K562 (cell line): ENCODE results near the gene MFN1. TPM values are rescaled to one million over a fixed set of nuclear protein-coding genes. Genes with fewer than 3 reads are reported as not detected.

ENCODE experiments used
- ARID1B ChIP-seq: fragments of 450-650 bp; IDR thresholded peaks from 2 replicates; pipeline ENCODE4 v1.6.1; 2016; ENCODE audit warnings: antibody characterized with exemption, mild to moderate bottlenecking, inconsistent platforms
- ATF2 ChIP-seq: sonication (generic); formaldehyde crosslinking; IDR thresholded peaks from 2 replicates; pipeline ENCODE4 v1.8.1; 2022; ENCODE audit warnings: missing genetic modification reagents
- ILK ChIP-seq: fragments of 450-650 bp; IDR thresholded peaks from 2 replicates; pipeline ENCODE4 v1.6.1; 2016; ENCODE audit warnings: missing genetic modification characterization, low read depth, mild to moderate bottlenecking, missing compliant biosample characterization, moderate library complexity, borderline replicate concordance
- KAT8 ChIP-seq: fragments of 450-650 bp; IDR thresholded peaks from 2 replicates; pipeline ENCODE4 v1.6.1; 2016; ENCODE audit warnings: low read depth, mild to moderate bottlenecking
- NELFE ChIP-seq: IDR thresholded peaks from 2 replicates; pipeline ENCODE4 v1.6.1; 2011; ENCODE audit warnings: mild to moderate bottlenecking; ENCODE audit not compliant: insufficient read depth, insufficient read length
- SIN3A ChIP-seq, 2 experiments: fragments of 150-350 bp in 1 of 2; IDR thresholded peaks; 2 replicates each; pipeline ENCODE4 v1.6.1; 2011 to 2016; ENCODE audit warnings: borderline replicate concordance in 2 of 2, low read depth in 2 of 2, low read length in 2 of 2, mild to moderate bottlenecking in 2 of 2, moderate library complexity in 2 of 2; ENCODE audit not compliant: control insufficient read depth in 1 of 2
- SMAD1 ChIP-seq: fragments of 150-350 bp; IDR thresholded peaks from 2 replicates; pipeline ENCODE4 v1.6.1; 2014; ENCODE audit warnings: low read length, low read depth; ENCODE audit not compliant: partially characterized antibody
- SMAD4 ChIP-seq: fragments of 250-450 bp; sonication (Bioruptor Pico); conservative IDR thresholded peaks from 2 replicates; pipeline ENCODE4 v1.8.0; 2021; ENCODE audit warnings: inconsistent platforms, mild to moderate bottlenecking, moderate library complexity
- ZNF282 ChIP-seq: sonication (generic); formaldehyde crosslinking; IDR thresholded peaks from 2 replicates; pipeline ENCODE4 v1.8.1; 2023; ENCODE audit warnings: missing genetic modification reagents
- ZNF318 ChIP-seq, 2 experiments: fragments of 450-650 bp; IDR thresholded peaks; 2 replicates each; pipeline ENCODE4 v1.6.1; 2016; ENCODE audit warnings: mild to moderate bottlenecking in 2 of 2, borderline replicate concordance in 1 of 2, low read depth in 1 of 2, moderate library complexity in 1 of 2
- ZNF764 ChIP-seq: fragments of 250-450 bp; sonication (Bioruptor Pico); IDR thresholded peaks from 2 replicates; pipeline ENCODE4 v1.4.0; 2020; ENCODE audit warnings: low read depth, mild to moderate bottlenecking, moderate library complexity
- polyA plus RNA-seq, 8 experiments: library from polyadenylated mRNA; depleted of rRNA in 4 of 8; stranded (reverse) in 5 of 8; unstranded in 3 of 8; fragments of >200 nt; fragmentation: Nextera tagmentation in 2 of 8; fragmentation: Illumina TruSeq in 1 of 8; extraction: Ambion mirVana in 2 of 8; extraction: Trizol in 1 of 8; gene quantifications; 2 replicates each; pipeline versions ENCODE4 v1.2.1 to v1.2.3, GENCODE V29; 2011 to 2014; ENCODE audit warnings: inconsistent platforms in 1 of 8, missing spikeins in 1 of 8
- total RNA-seq, 7 experiments: library from RNA; depleted of rRNA in 6 of 7; stranded (reverse); fragments of >200 nt in 6 of 7; fragmentation: Illumina TruSeq in 2 of 7; extraction: Trizol in 2 of 7; gene quantifications; 2 replicates each; pipeline versions ENCODE4 v1.2.1 to v1.2.3, GENCODE V29; 2011 to 2021; ENCODE audit warnings: low replicate concordance in 1 of 7
- TF ChIP-seq, protein P1 (sequence below): sonication (generic); formaldehyde crosslinking; IDR thresholded peaks from 2 replicates; pipeline ENCODE4 v1.8.0; 2022; ENCODE audit warnings: mild to moderate bottlenecking, missing genetic modification reagents

The MFN1 gene
- total and polyA plus RNA-seq, 9 of the 15 experiments (the other 6 are each of a cell fraction or from before 2014, with no cell fraction given) = 10.5 to 42.7 (median 22.6) TPM

GRCh38 chr3:179347345-179348194 lies at the start of gene MFN1 (continued):
- peak; percentile 71 to 78; a peak in 3 of 4 replicates for TF ChIP-seq SIN3A (IDR thresholded peaks at IDR 0.05; ENCODE audit: borderline replicate concordance in 2 of 2, control insufficient read depth in 1 of 2, low read depth in 2 of 2, low read length in 2 of 2)
- no peak for TF ChIP-seq SMAD4 (CRISPR knock-in tag)
- no peak for TF ChIP-seq KAT8
- no peak for TF ChIP-seq ZNF282 (CRISPR knock-in tag)
- no peak for TF ChIP-seq ZNF318 (IDR thresholded peaks at IDR 0.05; ENCODE audit: borderline replicate concordance in 1 of 2, low read depth in 1 of 2)
- TF ChIP-seq, protein P1, sequence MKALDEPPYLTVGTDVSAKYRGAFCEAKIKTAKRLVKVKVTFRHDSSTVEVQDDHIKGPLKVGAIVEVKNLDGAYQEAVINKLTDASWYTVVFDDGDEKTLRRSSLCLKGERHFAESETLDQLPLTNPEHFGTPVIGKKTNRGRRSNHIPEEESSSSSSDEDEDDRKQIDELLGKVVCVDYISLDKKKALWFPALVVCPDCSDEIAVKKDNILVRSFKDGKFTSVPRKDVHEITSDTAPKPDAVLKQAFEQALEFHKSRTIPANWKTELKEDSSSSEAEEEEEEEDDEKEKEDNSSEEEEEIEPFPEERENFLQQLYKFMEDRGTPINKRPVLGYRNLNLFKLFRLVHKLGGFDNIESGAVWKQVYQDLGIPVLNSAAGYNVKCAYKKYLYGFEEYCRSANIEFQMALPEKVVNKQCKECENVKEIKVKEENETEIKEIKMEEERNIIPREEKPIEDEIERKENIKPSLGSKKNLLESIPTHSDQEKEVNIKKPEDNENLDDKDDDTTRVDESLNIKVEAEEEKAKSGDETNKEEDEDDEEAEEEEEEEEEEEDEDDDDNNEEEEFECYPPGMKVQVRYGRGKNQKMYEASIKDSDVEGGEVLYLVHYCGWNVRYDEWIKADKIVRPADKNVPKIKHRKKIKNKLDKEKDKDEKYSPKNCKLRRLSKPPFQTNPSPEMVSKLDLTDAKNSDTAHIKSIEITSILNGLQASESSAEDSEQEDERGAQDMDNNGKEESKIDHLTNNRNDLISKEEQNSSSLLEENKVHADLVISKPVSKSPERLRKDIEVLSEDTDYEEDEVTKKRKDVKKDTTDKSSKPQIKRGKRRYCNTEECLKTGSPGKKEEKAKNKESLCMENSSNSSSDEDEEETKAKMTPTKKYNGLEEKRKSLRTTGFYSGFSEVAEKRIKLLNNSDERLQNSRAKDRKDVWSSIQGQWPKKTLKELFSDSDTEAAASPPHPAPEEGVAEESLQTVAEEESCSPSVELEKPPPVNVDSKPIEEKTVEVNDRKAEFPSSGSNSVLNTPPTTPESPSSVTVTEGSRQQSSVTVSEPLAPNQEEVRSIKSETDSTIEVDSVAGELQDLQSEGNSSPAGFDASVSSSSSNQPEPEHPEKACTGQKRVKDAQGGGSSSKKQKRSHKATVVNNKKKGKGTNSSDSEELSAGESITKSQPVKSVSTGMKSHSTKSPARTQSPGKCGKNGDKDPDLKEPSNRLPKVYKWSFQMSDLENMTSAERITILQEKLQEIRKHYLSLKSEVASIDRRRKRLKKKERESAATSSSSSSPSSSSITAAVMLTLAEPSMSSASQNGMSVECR (CRISPR knock-in tag) = peak; percentile 53; the same call in 1 of the 2 replicates
- no peak for TF ChIP-seq ILK (tag)
- no peak for TF ChIP-seq NELFE
- TF ChIP-seq ARID1B = no peak
- TF ChIP-seq ZNF764 (CRISPR knock-in tag) = no peak
- no peak for TF ChIP-seq SMAD1
- no peak for TF ChIP-seq ATF2
